NCI-H774 (cell line): ENCODE data around the gene NRARP.
"Not testable (repeated sequence)": the region's sequence is repeated elsewhere in the genome, so short reads cannot be mapped to it uniquely, and the experiment has no call there.

ENCODE experiments used
- DNase-seq: peaks from one replicate; lab custom pipeline; 2025; lab: John Stamatoyannopoulos, UW

Gene NRARP

DNA sequence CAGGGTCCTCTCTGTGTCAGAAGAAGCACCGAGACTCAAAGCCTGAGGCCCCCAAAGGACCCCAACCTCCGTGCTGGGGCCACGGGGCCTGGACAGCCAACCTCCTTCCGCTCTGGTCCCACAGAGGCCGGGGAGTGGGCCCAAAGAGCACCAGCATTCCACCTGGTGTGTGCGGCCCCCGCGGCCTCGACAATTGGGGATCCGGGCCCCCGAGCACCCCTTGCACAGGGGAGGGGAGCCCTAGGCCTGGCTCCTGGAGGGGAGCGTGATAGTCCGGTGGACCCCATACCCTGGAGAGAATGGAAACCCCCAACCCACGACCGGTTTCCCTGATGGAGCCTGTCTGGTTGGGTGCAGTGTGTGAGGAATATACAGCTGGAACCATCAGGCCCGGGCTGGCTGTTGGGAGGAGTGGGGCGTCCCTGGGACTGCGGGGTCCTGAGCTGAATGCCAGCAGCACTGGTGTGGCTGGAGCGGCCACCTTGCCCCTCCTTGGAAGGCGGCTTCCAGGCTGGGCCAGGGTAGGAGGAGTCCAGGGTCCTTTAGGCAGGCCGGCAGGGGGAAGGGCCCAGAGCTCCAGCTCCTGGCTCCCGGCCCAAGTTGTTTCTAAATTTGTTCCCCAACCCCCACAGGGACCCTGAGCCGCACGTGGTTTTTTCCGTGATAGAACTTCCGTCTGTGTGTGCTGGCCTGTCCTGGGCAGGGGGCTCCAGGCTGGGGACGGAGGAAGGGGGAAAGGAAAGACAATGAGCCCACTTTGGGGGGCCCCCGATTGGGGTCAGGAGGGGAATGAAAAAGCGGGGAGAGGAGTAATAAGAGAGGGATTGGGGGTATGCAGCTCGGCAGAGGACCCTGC lies 25.4 kb downstream of the NRARP start:
- DNase-seq = no peak

DNA sequence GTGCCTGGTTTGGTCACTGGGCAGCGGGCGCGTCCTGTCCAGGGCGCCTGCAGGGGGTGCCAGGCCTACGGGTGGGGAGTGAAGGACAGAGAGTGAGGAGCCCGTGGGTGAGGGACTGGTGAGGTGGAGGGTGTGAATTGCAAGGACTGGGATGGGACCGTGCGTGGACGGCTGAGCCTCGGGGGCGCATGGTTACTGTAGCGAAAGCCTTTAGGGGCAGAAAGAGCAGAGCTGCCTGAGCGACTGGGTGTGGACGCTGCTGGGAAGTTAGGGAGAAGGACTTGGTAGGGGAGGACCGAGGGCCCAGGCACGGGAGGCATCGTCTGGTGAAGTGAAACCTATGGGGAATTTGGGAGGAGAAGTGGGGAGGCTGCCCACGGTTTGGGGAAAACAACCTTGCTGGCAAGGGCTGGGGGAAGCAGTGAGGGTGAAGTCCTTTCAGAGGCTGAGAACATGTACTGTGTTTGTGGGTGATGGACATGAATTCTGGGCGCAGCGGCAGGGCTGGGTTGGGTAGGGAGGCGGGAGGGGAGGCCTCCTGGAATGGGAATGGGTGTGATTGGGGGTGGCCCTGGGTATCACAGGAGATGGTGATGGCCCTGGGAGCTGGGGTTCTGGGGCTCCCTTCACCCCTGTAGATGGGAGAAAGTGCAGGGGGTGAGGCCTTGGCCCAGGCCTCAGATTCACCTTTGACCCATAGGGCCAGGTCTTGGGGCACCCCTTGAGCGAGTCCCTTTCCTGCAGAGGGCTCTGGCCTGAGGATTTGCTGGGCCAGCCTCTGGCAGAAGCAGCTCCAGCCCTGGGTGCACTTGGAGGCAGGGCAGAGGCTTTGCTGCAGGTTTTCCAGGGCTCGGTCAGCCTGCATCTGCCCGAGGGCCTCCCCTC lies 26.2 kb downstream of the NRARP start:
- DNase-seq = no peak

- DNase-seq = no peak
Measured at GRCh38 chr9:137275203-137275587, 26.9 kb downstream of the NRARP start.

- no peak for DNase-seq
Measured at GRCh38 chr9:137273611-137274320, 28.3 kb downstream of the NRARP start.

- no peak for DNase-seq
Measured at GRCh38 chr9:137273095-137273490, 29.0 kb downstream of the NRARP start.

DNA sequence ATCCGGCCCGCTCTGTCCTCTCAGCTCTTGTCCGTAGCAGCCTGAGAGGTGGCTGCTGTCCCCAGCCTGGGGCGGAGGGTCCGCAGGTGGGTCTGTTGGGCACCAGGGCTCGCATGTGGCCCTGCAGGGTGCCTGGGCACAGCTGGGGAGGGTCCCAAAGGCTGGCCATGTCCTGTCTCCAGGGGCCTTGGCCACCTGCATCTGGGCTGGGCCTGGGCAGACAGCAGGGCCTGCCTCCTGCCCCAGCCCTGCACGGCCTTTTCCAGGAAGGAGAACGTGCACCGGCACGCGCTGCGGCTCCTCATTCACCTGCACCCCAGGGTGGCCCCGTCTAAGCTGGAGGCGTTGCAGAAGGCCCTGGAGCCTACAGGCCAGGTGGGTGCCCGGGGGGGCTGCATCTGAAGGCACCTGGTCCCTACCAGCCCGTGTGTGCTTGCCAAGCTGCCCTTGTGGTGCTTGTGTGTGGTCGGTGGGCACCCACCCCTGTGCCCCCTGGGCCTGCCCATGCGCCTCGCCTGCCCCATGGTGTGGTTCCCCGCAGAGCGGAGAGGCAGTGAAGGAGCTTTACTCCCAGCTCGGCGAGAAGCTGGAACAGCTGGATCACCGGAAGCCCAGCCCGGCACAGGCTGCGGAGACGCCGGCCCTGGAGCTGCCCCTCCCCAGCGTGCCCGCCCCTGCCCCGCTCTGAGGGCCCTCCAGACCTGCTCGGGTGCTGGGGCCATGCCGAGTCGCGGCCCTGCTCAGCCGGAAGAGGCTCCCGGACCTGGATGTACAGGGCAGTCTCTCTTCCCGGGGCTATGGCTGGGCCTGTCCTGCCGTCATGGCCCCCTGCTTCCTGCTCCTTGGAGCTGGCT lies 29.6 kb downstream of the NRARP start:
- no peak for DNase-seq

GRCh38 chr9:137271696-137272076 lies 30.4 kb downstream of the NRARP start:
- DNase-seq = no peak

DNA sequence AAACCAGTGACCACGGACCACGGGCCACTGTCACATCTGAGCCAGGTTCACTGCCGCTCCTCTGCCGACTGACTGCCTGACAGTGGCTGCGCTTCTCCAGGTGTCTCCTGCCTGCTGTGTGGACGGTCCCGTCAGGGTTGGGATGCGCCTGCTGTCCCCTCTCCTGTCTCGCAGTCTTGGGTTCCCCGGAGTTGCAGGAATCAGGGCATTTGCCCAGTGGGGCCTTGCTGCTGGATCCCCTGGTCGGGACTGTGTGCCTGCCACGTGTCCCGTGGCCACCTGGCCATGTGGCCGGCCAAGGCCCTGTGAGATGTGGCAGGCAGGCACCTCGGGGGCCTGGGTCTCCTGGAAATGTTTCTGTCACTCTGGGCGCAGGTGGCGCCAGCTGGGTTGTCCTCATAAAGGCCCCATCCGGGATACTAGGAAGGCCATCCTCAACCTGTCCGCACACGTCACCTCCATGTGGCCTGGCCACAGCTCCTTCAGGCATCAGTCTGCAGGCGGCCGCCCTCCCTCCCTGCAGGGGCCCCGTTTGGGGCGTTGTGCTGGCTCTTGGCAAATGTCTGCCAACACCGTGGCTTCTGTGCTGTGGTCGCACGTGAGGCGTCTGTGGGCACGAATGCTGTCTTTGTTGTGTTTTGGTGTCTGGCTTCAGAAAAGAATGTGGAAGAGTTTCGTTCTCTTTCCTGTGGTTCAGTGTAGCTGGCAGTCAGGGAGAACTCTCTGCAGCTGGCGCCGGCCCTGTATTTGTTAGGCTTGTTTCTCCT lies 31.0 kb downstream of the NRARP start:
- no peak for DNase-seq

DNA sequence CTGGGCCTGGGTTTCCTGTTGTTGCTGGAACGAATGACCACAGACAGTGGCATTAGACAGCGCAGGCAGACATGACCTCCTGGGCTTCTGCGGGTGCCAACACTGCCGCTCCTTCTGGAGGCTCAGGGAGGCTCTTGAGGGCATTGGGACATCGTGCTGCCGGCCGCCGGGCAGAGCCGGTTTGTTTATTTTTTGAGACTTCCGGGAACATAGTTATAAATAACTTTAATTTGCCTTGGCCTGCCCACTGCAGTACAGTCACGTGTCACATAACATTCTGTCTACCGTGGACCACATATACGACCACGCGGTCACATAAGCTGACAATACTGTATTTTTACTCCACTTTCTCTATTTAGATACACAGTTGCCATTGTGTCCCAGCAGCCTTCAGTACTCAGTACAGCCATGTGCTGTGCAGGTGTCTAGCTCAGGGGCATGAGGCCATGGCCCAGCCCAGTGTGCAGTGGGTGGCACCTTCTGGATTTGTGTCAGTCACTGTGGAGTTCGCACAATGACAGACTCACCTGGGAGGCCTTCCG lies 32.8 kb downstream of the NRARP start:
- no peak for DNase-seq

- no peak for DNase-seq
Measured at GRCh38 chr9:137268538-137269201, 33.4 kb downstream of the NRARP start.

- no peak for DNase-seq
Measured at GRCh38 chr9:137267933-137268355, 34.1 kb downstream of the NRARP start.

- DNase-seq = no peak
Measured at GRCh38 chr9:137266585-137267453, 35.3 kb downstream of the NRARP start.

DNA sequence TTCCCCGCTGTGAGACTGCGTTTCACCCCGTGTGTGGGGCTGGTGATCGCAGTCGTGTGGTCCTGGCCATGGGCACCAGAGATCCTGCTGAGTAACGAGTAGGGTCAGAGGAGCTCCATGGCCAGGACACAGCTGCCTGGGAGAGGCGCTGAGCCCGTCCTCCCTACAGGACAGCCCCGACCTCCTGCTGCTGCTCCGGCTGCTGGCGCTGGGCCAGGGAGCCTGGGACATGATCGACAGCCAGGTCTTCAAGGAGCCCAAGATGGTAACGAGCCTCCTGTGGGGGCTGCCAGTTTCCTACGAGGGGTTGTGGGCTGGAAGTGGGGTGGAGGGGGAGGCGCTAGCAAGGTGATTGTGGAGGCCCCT lies 35.9 kb downstream of the NRARP start:
- DNase-seq = no peak

DNA sequence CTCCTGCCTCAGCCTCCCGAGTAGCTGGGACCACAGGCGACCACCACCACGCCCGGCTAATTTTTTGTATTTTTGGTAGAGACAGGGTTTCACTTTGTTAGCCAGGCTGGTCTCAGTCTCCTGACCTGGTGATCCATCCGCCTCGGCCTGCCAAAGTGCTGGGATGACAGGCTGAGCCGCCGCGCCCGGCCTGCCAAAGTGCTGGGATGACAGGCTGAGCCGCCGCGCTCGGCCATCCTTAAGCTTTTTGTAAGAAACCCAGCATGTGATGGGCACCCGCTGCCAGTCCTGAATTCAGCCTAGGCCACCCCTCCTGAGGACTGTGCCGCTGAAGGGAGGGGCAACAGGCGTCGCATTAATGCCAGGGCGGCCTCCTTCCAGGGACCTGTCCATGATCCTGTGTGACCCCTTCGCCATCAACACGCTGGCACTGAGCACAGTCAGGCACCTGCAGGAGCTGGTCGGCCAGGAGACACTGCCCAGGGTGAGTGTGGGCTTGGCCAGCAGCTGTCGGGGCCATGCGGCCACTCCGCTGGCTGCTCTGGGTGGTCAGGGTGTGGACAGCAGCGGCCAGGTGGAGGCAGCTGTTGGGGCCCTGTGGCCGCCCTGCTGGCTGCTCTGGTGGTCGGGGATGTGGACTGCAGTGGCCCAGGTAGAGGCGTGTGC lies 36.4 kb downstream of the NRARP start:
- DNase-seq = no peak

- no peak for DNase-seq
Measured at GRCh38 chr9:137264067-137264466, 38.0 kb downstream of the NRARP start.

DNA sequence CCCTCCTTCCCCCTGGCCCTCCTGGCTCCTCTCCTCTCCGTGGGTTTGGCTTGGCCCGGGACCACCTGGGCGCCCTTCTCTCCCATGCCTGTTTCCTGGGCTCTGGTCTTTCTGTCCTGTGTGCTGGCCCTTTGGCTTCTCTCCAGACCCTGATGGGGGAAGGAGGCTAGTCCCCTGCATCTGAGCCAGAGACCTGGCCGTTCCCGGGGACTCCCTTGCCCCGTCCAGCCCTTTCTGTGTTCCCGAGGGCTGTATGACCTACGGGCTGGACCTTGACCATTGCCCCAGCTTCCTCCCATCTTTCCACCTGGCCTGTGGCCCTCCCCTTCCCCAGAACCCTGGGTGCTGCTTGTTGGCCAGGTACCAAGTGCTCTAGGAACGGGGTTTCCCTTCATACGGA lies 38.6 kb downstream of the NRARP start:
- DNase-seq = no peak

GRCh38 chr9:137262909-137263285 lies 39.2 kb downstream of the NRARP start:
- no peak for DNase-seq

DNA sequence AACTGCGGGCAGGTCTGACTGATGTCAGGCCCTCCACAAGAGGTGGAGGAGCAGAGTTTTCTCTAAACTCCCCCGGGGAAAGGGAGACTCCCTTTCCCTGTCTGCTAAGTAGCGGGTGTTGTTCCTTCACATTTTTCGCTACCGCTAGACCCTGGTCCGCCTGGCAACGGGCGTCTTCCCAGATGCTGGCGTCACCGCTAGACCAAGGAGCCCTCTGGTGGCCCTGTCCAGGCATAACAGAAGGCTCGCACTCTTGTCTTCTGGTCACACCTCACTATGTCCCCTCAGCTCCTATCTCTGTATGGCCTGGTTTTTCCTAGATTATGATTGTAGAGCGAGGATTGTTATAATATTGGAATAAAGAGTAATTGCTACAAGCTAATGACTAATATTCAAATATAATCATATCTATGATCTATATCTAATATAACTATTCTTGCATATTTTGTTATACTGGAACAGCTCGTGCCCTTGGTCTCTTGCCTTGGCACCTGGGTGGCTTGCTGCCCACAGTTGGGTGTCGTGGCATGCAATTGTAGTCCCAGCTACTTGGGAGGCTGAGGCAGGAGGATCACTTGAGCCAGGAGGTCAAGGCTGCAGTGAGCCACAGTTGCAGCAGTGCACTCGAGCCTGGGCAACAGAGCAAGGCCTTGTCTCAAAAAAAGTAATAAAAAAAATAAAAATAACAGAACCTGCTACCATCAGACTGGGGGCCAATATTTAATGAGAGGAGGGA lies 39.7 kb downstream of the NRARP start:
- not testable (repeated sequence) for DNase-seq
